HFFc6 (cell line): ENCODE data around the gene AKIRIN2. TPM values are rescaled to one million over a fixed set of nuclear protein-coding genes. Genes with fewer than 3 reads are reported as not detected.

Experiments
- DNase-seq: peaks from one replicate; pipeline ENCODE4 v3.0.0-alpha.2; 2018
- H3K27ac Mint-ChIP-seq: 2 replicates; pipeline ENCODE4 v1.8.0; 2020; ENCODE audit warnings: mild to moderate bottlenecking, mixed read lengths
- H3K27me3 Mint-ChIP-seq: 2 replicates; pipeline ENCODE4 v1.8.0; 2021; ENCODE audit warnings: mild to moderate bottlenecking, moderate library complexity, mixed read lengths; ENCODE audit not compliant: insufficient read depth
- H3K36me3 Mint-ChIP-seq: 2 replicates; pipeline ENCODE4 v1.8.0; 2021; ENCODE audit warnings: low read depth, mixed read lengths
- H3K4me1 Mint-ChIP-seq: 2 replicates; pipeline ENCODE4 v1.8.0; 2020; ENCODE audit warnings: low read depth, mixed read lengths
- H3K4me3 Mint-ChIP-seq: 2 replicates; pipeline ENCODE4 v1.8.0; 2020; ENCODE audit warnings: mild to moderate bottlenecking, moderate library complexity, mixed read lengths
- H3K9me3 Mint-ChIP-seq: 2 replicates; pipeline ENCODE4 v1.8.0; 2020; ENCODE audit warnings: mild to moderate bottlenecking, mixed read lengths
- total RNA-seq, 6 experiments: library from RNA; stranded (reverse); fragmentation: NEBNext Ultra II Directional; extraction: Animal tissue kit (Norgen Biotek cat#: 25700); gene quantifications; 2 replicates in 1 of 6; 3 replicates in 5 of 6; pipeline ENCODE4 v1.2.3, GENCODE V29; 2021
- TF ChIP-seq, protein P1 (sequence below): fragments of 200-600 bp; sonication (generic); IDR thresholded peaks from 2 replicates; pipeline ENCODE4 v1.5.0; 2021; ENCODE audit warnings: antibody characterized with exemption, mild to moderate bottlenecking

AKIRIN2 gene
- total RNA-seq, 6 experiments from 2014 or later, result 47.0 to 63.1 (median 55.8) TPM

GRCh38 chr6:87655824-87656223, 46.2 kb downstream of the AKIRIN2 start:
- peaks cover 65% of the 10 kb centered on the region for H3K4me1 Mint-ChIP-seq
- TF ChIP-seq, protein P1, sequence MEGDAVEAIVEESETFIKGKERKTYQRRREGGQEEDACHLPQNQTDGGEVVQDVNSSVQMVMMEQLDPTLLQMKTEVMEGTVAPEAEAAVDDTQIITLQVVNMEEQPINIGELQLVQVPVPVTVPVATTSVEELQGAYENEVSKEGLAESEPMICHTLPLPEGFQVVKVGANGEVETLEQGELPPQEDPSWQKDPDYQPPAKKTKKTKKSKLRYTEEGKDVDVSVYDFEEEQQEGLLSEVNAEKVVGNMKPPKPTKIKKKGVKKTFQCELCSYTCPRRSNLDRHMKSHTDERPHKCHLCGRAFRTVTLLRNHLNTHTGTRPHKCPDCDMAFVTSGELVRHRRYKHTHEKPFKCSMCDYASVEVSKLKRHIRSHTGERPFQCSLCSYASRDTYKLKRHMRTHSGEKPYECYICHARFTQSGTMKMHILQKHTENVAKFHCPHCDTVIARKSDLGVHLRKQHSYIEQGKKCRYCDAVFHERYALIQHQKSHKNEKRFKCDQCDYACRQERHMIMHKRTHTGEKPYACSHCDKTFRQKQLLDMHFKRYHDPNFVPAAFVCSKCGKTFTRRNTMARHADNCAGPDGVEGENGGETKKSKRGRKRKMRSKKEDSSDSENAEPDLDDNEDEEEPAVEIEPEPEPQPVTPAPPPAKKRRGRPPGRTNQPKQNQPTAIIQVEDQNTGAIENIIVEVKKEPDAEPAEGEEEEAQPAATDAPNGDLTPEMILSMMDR, result no peak
- no peak for DNase-seq
- peaks cover 35% of the 10 kb centered on the region for H3K36me3 Mint-ChIP-seq
- H3K9me3 Mint-ChIP-seq, result no peaks in the 10 kb centered on the region
- no peak overlapping the region; the same call in 1 of the 2 replicates for H3K27ac Mint-ChIP-seq
- 0 out of 2 replicates have a peak, but pooled peaks cover 2% of the 10 kb centered on the region for H3K27me3 Mint-ChIP-seq
- H3K4me3 Mint-ChIP-seq, result no peak overlapping the region

- no peaks in the 10 kb centered on the region for H3K9me3 Mint-ChIP-seq
- peak overlapping the region; percentile 82 for H3K27ac Mint-ChIP-seq
- H3K36me3 Mint-ChIP-seq, result peaks cover 35% of the 10 kb centered on the region
- TF ChIP-seq, protein P1, result no peak
- 0 out of 2 replicates have a peak, but pooled peaks cover 2% of the 10 kb centered on the region for H3K27me3 Mint-ChIP-seq
- H3K4me1 Mint-ChIP-seq, result peaks cover 57% of the 10 kb centered on the region
- DNase-seq, result no peak
- peak overlapping the region; percentile 59 for H3K4me3 Mint-ChIP-seq
Observed at GRCh38 chr6:87654875-87655454, 47.1 kb downstream of the AKIRIN2 start.

DNA sequence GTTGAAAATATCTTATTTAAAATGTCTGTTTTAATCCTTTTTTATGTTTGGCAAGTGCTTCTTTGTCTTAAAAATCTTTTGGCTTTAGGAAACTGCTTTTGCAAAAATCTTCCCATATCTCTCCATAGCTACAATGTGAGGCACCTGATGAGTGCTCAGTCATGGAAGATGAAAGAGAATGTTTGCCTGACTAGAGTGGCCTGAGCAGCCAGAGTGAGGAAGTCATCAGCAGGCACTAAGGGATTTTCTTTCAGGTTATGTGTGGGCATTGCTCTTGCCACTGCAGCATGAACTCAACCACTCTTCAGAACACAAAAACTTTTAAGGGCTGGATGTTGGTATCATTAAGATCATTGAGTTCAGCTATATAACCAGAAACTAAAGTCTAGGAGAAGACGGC, 47.9 kb downstream of the AKIRIN2 start:
- no peaks in the 10 kb centered on the region for H3K9me3 Mint-ChIP-seq
- peak overlapping the region; percentile 24; the same call in 1 of the 2 replicates for H3K27ac Mint-ChIP-seq
- 0 out of 2 replicates have a peak, but pooled peaks cover 2% of the 10 kb centered on the region for H3K27me3 Mint-ChIP-seq
- H3K36me3 Mint-ChIP-seq, result peaks cover 35% of the 10 kb centered on the region
- TF ChIP-seq, protein P1, result no peak
- no peak for DNase-seq
- no peak overlapping the region for H3K4me3 Mint-ChIP-seq
- peaks cover 50% of the 10 kb centered on the region for H3K4me1 Mint-ChIP-seq

- DNase-seq, result no peak
- Mint-ChIP-seq H3K27ac (peak overlapping the region; percentile 24; the same call in 1 of the 2 replicates), H3K4me3 (no peak overlapping the region), H3K36me3 (peaks cover 30% of the 10 kb centered on the region), H3K27me3 (0 out of 2 replicates have a peak, but pooled peaks cover 2% of the 10 kb centered on the region), H3K9me3 (no peaks in the 10 kb centered on the region), H3K4me1 (peaks cover 43% of the 10 kb centered on the region)
- TF ChIP-seq, protein P1, result no peak
Observed at GRCh38 chr6:87653074-87653962, 48.7 kb downstream of the AKIRIN2 start.

- Mint-ChIP-seq H3K4me1 (peaks cover 10% of the 10 kb centered on the region), H3K27ac (no peak overlapping the region), H3K36me3 (peaks cover under 1% of the 10 kb centered on the region; the same call in 1 of the 2 replicates), H3K4me3 (no peak overlapping the region), H3K27me3 (peaks cover 2% of the 10 kb centered on the region; the same call in 1 of the 2 replicates), H3K9me3 (no peaks in the 10 kb centered on the region)
- TF ChIP-seq, protein P1, result no peak
- DNase-seq, result no peak
Observed at GRCh38 chr6:87645080-87645479, 57.0 kb downstream of the AKIRIN2 start.
